Muscle of leg (tissue), 11 donors: ENCODE results near the gene USP51. TPM values are rescaled to one million over a fixed set of nuclear protein-coding genes. Genes with fewer than 3 reads are reported as not detected.
"Not testable (repeated sequence)": the region's sequence is repeated elsewhere in the genome, so short reads cannot be mapped to it uniquely, and the experiment has no call there.

ENCODE experiments used
- DNase-seq: peaks from one replicate; pipeline ENCODE4 v3.0.0; 2013
- H3K27ac ChIP-seq: one replicate; pipeline ENCODE4 v1.5.1; 2013; ENCODE audit warnings: mild to moderate bottlenecking, low read length, control low read depth
- H3K27me3 ChIP-seq: one replicate; pipeline ENCODE4 v1.6.1; 2013; ENCODE audit warnings: low read length; ENCODE audit not compliant: control insufficient read depth, insufficient read depth
- H3K36me3 ChIP-seq: one replicate; pipeline ENCODE4 v1.6.1; 2013; ENCODE audit warnings: low read length; ENCODE audit not compliant: control insufficient read depth, insufficient read depth
- H3K4me1 ChIP-seq: one replicate; pipeline ENCODE4 v1.6.1; 2013; ENCODE audit warnings: low read length; ENCODE audit not compliant: control insufficient read depth, insufficient read depth
- H3K4me3 ChIP-seq: one replicate; pipeline ENCODE4 v1.5.1; 2013; ENCODE audit warnings: low read length, control low read depth
- H3K9me3 ChIP-seq: replicated peaks from 2 replicates; pipeline ENCODE4 v1.6.1; 2013; ENCODE audit warnings: low read depth, low read length; ENCODE audit not compliant: control insufficient read depth
- WGBS: methylation state at CpG from one replicate; pipeline ENCODE4 v1.1.5; 2013; ENCODE audit warnings: missing lambda C conversion rate; ENCODE audit not compliant: insufficient coverage; 5-methylcytosine and 5-hydroxymethylcytosine counted together
- polyA plus RNA-seq, 8 donors: library from polyadenylated mRNA; unstranded; fragments of 120-200 nt; gene quantifications; one replicate each; pipeline versions ENCODE4 v1.2.1 to v1.2.3, GENCODE V29; 2013; ENCODE audit warnings: inconsistent platforms in 1 of 8, low replicate concordance in 1 of 8; ENCODE audit not compliant: insufficient read length in 8 of 8, insufficient read depth in 1 of 8
- total RNA-seq: library from RNA; stranded (reverse); fragments of 120-200 nt; gene quantifications from one replicate; pipeline ENCODE4 v1.2.4, GENCODE V29; 2013

USP51 gene
- total and polyA plus RNA-seq, 9 donors = 3.3 to 4.1 (median 3.5) TPM

GRCh38 chrX:55443468-55443867 is 46.2 kb downstream of the USP51 start:
- DNase-seq, H3K4me3 ChIP-seq: not testable (repeated sequence)
- WGBS = 64% methylated on average over 5 of the region's 5 CpGs

More at GRCh38 chrX:55443468-55443867, 46.2 kb downstream of the USP51 start:
- H3K27ac ChIP-seq, H3K4me1 ChIP-seq, H3K27me3 ChIP-seq, H3K36me3 ChIP-seq, H3K9me3 ChIP-seq: not testable (repeated sequence)

Other genes starting within 250 kb of the USP51 start
- not detected for gene PAGE3, start 224.9 kb downstream of the USP51 start, total RNA-seq
- not detected for gene PAGE3, start 224.9 kb downstream of the USP51 start, polyA plus RNA-seq
- gene MAGEH1, start 37.7 kb downstream of the USP51 start, total RNA-seq = 63.6 TPM
- 10 to 100 TPM; 42.5 to 61.3 (median 46.1) TPM for gene MAGEH1, start 37.7 kb downstream of the USP51 start, polyA plus RNA-seq
- gene FOXR2, start 133.6 kb upstream of the USP51 start, total RNA-seq = not detected
- gene FOXR2, start 133.6 kb upstream of the USP51 start, polyA plus RNA-seq = not detected
- 21.3 TPM for gene RRAGB, start 227.9 kb upstream of the USP51 start, total RNA-seq
- gene RRAGB, start 227.9 kb upstream of the USP51 start, polyA plus RNA-seq = 10 to 100 TPM; 13.8 to 19.0 (median 16.7) TPM